AG09309 (cell line): ENCODE results near the gene HMG20A.

Experiments
- DNase-seq: peaks from one replicate; pipeline ENCODE4 v3.0.0-alpha.2; 2010; ENCODE audit warnings: low read depth
- H3K4me3 ChIP-seq: 2 replicates; pipeline ENCODE4 v1.5.1; 2011; ENCODE audit warnings: mild to moderate bottlenecking, low read depth, low read length, moderate library complexity; ENCODE audit not compliant: control insufficient read depth
- CTCF ChIP-seq: IDR thresholded peaks from 2 replicates; pipeline ENCODE4 v1.5.1; 2011; ENCODE audit warnings: mild to moderate bottlenecking, low read depth, low read length, inconsistent platforms; ENCODE audit not compliant: insufficient read depth, control insufficient read depth; ENCODE audit errors: missing control alignments

HMG20A gene

GRCh38 chr15:77426871-77427270, 6.2 kb downstream of the HMG20A start:
- no peak for TF ChIP-seq CTCF
- DNase-seq, result no peak
- H3K4me3 ChIP-seq, result no peak overlapping the region

- TF ChIP-seq CTCF, result no peak
- DNase-seq, result no peak
- no peak overlapping the region for H3K4me3 ChIP-seq
Measured at GRCh38 chr15:77430213-77430612, 9.5 kb downstream of the HMG20A start.

GRCh38 chr15:77430652-77431051, 10.0 kb downstream of the HMG20A start:
- DNase-seq, result no peak
- no peak for TF ChIP-seq CTCF
- no peak overlapping the region for H3K4me3 ChIP-seq

GRCh38 chr15:77436822-77437221, 16.1 kb downstream of the HMG20A start:
- no peak for TF ChIP-seq CTCF
- no peak for DNase-seq
- no peak overlapping the region for H3K4me3 ChIP-seq

- H3K4me3 ChIP-seq, result no peak overlapping the region
- DNase-seq, result no peak
- TF ChIP-seq CTCF, result no peak
Measured at GRCh38 chr15:77437264-77437663, 16.6 kb downstream of the HMG20A start.

GRCh38 chr15:77440378-77440999, 19.8 kb downstream of the HMG20A start:
- H3K4me3 ChIP-seq, result no peak overlapping the region
- no peak for TF ChIP-seq CTCF
- no peak for DNase-seq
